ENCODE results near the gene HOXA13. TPM values are rescaled to one million over a fixed set of nuclear protein-coding genes. Genes with fewer than 3 reads are reported as not detected.

HOXA13 gene
- total and polyA plus RNA-seq, 8 donors = not detected

- DNase-seq = peak in 2 of 4 donors; percentile 37 to 80
- intact Hi-C loops (cut with DNase I) = no loop called here
These were observed 43.9 kb downstream of the HOXA13 start for GRCh38 chr7:27155816-27156507.

GRCh38 chr7:27154901-27155815, 44.7 kb downstream of the HOXA13 start:
- no peak for ATAC-seq
- H3K4me1 ChIP-seq = peaks cover under 1 to 35% of the 10 kb centered on the region in 2 donors
- DNase-seq = peak in 2 of 4 donors; percentile 29 to 65
- no peaks in the 10 kb centered on the region for H3K9me3 ChIP-seq
- intact Hi-C loops (cut with DNase I) = no loop called here
- peak overlapping the region; percentile 46 to 52 for H3K4me3 ChIP-seq
- H3K27ac ChIP-seq = peak overlapping the region; percentile 58 to 75
- no peak for TF ChIP-seq CTCF (IDR thresholded peaks at IDR 0.05)
- peaks cover 93 to 100% of the 10 kb centered on the region in 2 donors for H3K27me3 ChIP-seq
- H3K36me3 ChIP-seq = no peaks in the 10 kb centered on the region

More at GRCh38 chr7:27155816-27156507, 43.9 kb downstream of the HOXA13 start:
- no peak for TF ChIP-seq CTCF (IDR thresholded peaks at IDR 0.05)
- peak overlapping the region; percentile 46 to 52 for H3K4me3 ChIP-seq
- ATAC-seq = peak; percentile 7
- peaks cover 5 to 35% of the 10 kb centered on the region in 2 donors for H3K4me1 ChIP-seq
- H3K9me3 ChIP-seq = no peaks in the 10 kb centered on the region
- peaks cover 94 to 100% of the 10 kb centered on the region in 2 donors for H3K27me3 ChIP-seq
- peak overlapping the region; percentile 58 to 75 for H3K27ac ChIP-seq
- H3K36me3 ChIP-seq = no peaks in the 10 kb centered on the region

GRCh38 chr7:27154369-27154768, 45.5 kb downstream of the HOXA13 start:
- Histone ChIP-seq H3K27ac (no peak overlapping the region), H3K27me3 (peaks cover 92 to 100% of the 10 kb centered on the region in 2 donors), H3K36me3 (no peaks in the 10 kb centered on the region), H3K4me3 (no peak overlapping the region), H3K4me1 (peaks cover 0 to 35% of the 10 kb centered on the region in 2 donors), H3K9me3 (no peaks in the 10 kb centered on the region)
- no peak for ATAC-seq
- TF ChIP-seq CTCF (IDR thresholded peaks at IDR 0.05) = no peak
- intact Hi-C loops (cut with DNase I) = no loop called here
- DNase-seq = peak in 2 of 4 donors; percentile 25 to 61

GRCh38 chr7:27153526-27153925, 46.4 kb downstream of the HOXA13 start:
- Histone ChIP-seq H3K27me3 (peaks cover 86 to 100% of the 10 kb centered on the region in 2 donors), H3K4me3 (no peak overlapping the region), H3K9me3 (no peaks in the 10 kb centered on the region), H3K36me3 (no peaks in the 10 kb centered on the region), H3K27ac (no peak overlapping the region), H3K4me1 (peaks cover 0 to 43% of the 10 kb centered on the region in 2 donors)
- intact Hi-C loops (cut with DNase I) = no loop called here
- DNase-seq = peak in 1 of 4 donors; percentile 3
- no peak for TF ChIP-seq CTCF (IDR thresholded peaks at IDR 0.05)
- ATAC-seq = no peak

All from left lung (tissue), 10 donors.